OCI-LY3 (cell line): ENCODE results near the gene ST6GALNAC1.

Experiments used
- EZH2phosphoT487 ChIP-seq: fragments of 200-600 bp; shearing (Covaris generic); IDR thresholded peaks from 2 replicates; pipeline ENCODE4 v1.6.1; 2018; ENCODE audit warnings: antibody characterized with exemption, mixed run types, low read depth
- TF ChIP-seq, protein P1 (sequence below): fragments of 200-600, 300-600 bp; sonication (generic); IDR thresholded peaks from 2 replicates; pipeline ENCODE4 v1.5.1; 2014; ENCODE audit warnings: antibody characterized with exemption, low read length, low read depth

DNA sequence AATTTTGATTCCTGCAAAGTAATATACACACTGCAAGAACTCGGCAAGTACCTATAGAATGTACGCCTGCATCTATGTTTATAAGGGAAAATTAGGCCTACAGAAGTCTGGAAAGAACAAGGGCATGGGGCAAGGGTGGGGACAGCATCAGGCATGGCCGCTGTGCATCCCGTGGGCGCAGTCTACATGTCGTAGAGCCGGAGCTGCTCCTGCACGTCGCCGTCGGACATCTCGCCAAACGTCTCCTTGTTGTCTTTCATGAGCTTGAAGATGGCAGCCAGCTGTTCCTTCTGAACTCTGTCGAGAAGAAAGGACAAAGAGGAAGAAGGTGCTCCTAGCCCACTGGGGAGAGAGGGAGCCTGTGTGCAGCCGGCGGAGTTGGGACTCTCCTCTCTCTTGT is 33.8 kb upstream of the ST6GALNAC1 start:
- TF ChIP-seq, protein P1, sequence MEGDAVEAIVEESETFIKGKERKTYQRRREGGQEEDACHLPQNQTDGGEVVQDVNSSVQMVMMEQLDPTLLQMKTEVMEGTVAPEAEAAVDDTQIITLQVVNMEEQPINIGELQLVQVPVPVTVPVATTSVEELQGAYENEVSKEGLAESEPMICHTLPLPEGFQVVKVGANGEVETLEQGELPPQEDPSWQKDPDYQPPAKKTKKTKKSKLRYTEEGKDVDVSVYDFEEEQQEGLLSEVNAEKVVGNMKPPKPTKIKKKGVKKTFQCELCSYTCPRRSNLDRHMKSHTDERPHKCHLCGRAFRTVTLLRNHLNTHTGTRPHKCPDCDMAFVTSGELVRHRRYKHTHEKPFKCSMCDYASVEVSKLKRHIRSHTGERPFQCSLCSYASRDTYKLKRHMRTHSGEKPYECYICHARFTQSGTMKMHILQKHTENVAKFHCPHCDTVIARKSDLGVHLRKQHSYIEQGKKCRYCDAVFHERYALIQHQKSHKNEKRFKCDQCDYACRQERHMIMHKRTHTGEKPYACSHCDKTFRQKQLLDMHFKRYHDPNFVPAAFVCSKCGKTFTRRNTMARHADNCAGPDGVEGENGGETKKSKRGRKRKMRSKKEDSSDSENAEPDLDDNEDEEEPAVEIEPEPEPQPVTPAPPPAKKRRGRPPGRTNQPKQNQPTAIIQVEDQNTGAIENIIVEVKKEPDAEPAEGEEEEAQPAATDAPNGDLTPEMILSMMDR: no peak
- no peak for TF ChIP-seq EZH2phosphoT487
